ENCODE measurements around the gene S100A11.
A peak's percentile ranks its signal among the peaks of the same experiment; 100 is the strongest.

S100A11 gene

GRCh38 chr1:151990058-151990855 is 46.5 kb downstream of the S100A11 start:
- H3K4me3 ChIP-seq (ENCODE audit: low read length), result no peak overlapping the region
- no peaks in the 10 kb centered on the region for H3K27me3 ChIP-seq (ENCODE audit: insufficient read depth, low read length, poor library complexity)
- H4K8ac ChIP-seq (ENCODE audit: low read depth, low read length), result no peak overlapping the region
- H3K4ac ChIP-seq (ENCODE audit: low read depth, low read length), result no peak overlapping the region
- no peak overlapping the region for H4K5ac ChIP-seq (ENCODE audit: low read length)
- H3K18ac ChIP-seq (ENCODE audit: low read length), result no peak overlapping the region
- peaks cover 2% of the 10 kb centered on the region for H3K79me1 ChIP-seq (ENCODE audit: low read length)
- H2BK5ac ChIP-seq (ENCODE audit: low read length), result no peak overlapping the region
- no peak overlapping the region for H3K27ac ChIP-seq (ENCODE audit: low read depth, low read length)
- no peak overlapping the region for H2BK15ac ChIP-seq (replicated peaks; ENCODE audit: low read depth)
- H2BK120ac ChIP-seq (ENCODE audit: low read depth, low read length), result no peak overlapping the region
- no peak for DNase-seq
- no peak overlapping the region for H2AK5ac ChIP-seq (ENCODE audit: low read length)
- no peak overlapping the region for H3K4me2 ChIP-seq (ENCODE audit: low read length)
- no CpG with 5 or more reads among the region's 5 CpGs for WGBS (ENCODE audit: extremely low coverage, insufficient coverage, low lambda C conversion rate)
- no peak overlapping the region for H3K9ac ChIP-seq (ENCODE audit: low read length)
- peaks cover 2% of the 10 kb centered on the region for H3K36me3 ChIP-seq (ENCODE audit: control insufficient read depth, insufficient read depth, low read length)
- H3K56ac ChIP-seq (ENCODE audit: low read length), result no peak overlapping the region
- H3K4me1 ChIP-seq (ENCODE audit: control insufficient read depth, low read depth, low read length), result peaks cover 13% of the 10 kb centered on the region
- no peak overlapping the region for H3K23ac ChIP-seq (ENCODE audit: low read length)
- H3K79me2 ChIP-seq (ENCODE audit: control insufficient read depth, insufficient read depth, low read length), result peaks cover 31% of the 10 kb centered on the region

- H3K79me2 ChIP-seq (ENCODE audit: control insufficient read depth, insufficient read depth, low read length), result peaks cover 31% of the 10 kb centered on the region
- H3K4me2 ChIP-seq (ENCODE audit: low read length), result no peak overlapping the region
- H2BK15ac ChIP-seq (replicated peaks; ENCODE audit: low read depth), result no peak overlapping the region
- H4K5ac ChIP-seq (ENCODE audit: low read length), result no peak overlapping the region
- H3K27ac ChIP-seq (ENCODE audit: low read depth, low read length), result peak overlapping the region; percentile 23
- H3K9ac ChIP-seq (ENCODE audit: low read length), result peak overlapping the region; percentile 26
- H4K8ac ChIP-seq (ENCODE audit: low read depth, low read length), result no peak overlapping the region
- H3K36me3 ChIP-seq (ENCODE audit: control insufficient read depth, insufficient read depth, low read length), result peaks cover 5% of the 10 kb centered on the region
- H2BK5ac ChIP-seq (ENCODE audit: low read length), result no peak overlapping the region
- no peak overlapping the region for H2AK5ac ChIP-seq (ENCODE audit: low read length)
- H2BK120ac ChIP-seq (ENCODE audit: low read depth, low read length), result no peak overlapping the region
- H3K4me1 ChIP-seq (ENCODE audit: control insufficient read depth, low read depth, low read length), result peaks cover 11% of the 10 kb centered on the region
- WGBS (ENCODE audit: extremely low coverage, insufficient coverage, low lambda C conversion rate), result no CpG with 5 or more reads among the region's 6 CpGs
- H3K18ac ChIP-seq (ENCODE audit: low read length), result peak overlapping the region; percentile 15
- no peak for DNase-seq
- no peaks in the 10 kb centered on the region for H3K27me3 ChIP-seq (ENCODE audit: insufficient read depth, low read length, poor library complexity)
- H3K4me3 ChIP-seq (ENCODE audit: low read length), result no peak overlapping the region
- peak overlapping the region; percentile 69 for H3K56ac ChIP-seq (ENCODE audit: low read length)
- no peak overlapping the region for H3K4ac ChIP-seq (ENCODE audit: low read depth, low read length)
- H3K79me1 ChIP-seq (ENCODE audit: low read length), result peaks cover 2% of the 10 kb centered on the region
- H3K23ac ChIP-seq (ENCODE audit: low read length), result no peak overlapping the region
Observed at GRCh38 chr1:151989211-151989862, 47.5 kb downstream of the S100A11 start.

- no peak overlapping the region for H3K56ac ChIP-seq (ENCODE audit: low read length)
- peak; percentile 95 for DNase-seq
- H3K18ac ChIP-seq (ENCODE audit: low read length), result no peak overlapping the region
- no peaks in the 10 kb centered on the region for H3K27me3 ChIP-seq (ENCODE audit: insufficient read depth, low read length, poor library complexity)
- peaks cover 5% of the 10 kb centered on the region for H3K36me3 ChIP-seq (ENCODE audit: control insufficient read depth, insufficient read depth, low read length)
- no peak overlapping the region for H4K5ac ChIP-seq (ENCODE audit: low read length)
- H2BK120ac ChIP-seq (ENCODE audit: low read depth, low read length), result no peak overlapping the region
- H4K8ac ChIP-seq (ENCODE audit: low read depth, low read length), result no peak overlapping the region
- peak overlapping the region; percentile 23 for H3K27ac ChIP-seq (ENCODE audit: low read depth, low read length)
- H3K4ac ChIP-seq (ENCODE audit: low read depth, low read length), result no peak overlapping the region
- H3K79me1 ChIP-seq (ENCODE audit: low read length), result peaks cover 2% of the 10 kb centered on the region
- H3K79me2 ChIP-seq (ENCODE audit: control insufficient read depth, insufficient read depth, low read length), result peaks cover 31% of the 10 kb centered on the region
- H3K23ac ChIP-seq (ENCODE audit: low read length), result no peak overlapping the region
- H3K9ac ChIP-seq (ENCODE audit: low read length), result no peak overlapping the region
- H2BK15ac ChIP-seq (replicated peaks; ENCODE audit: low read depth), result no peak overlapping the region
- no peak overlapping the region for H2BK5ac ChIP-seq (ENCODE audit: low read length)
- no peak overlapping the region for H2AK5ac ChIP-seq (ENCODE audit: low read length)
- H3K4me3 ChIP-seq (ENCODE audit: low read length), result no peak overlapping the region
- no peak overlapping the region for H3K4me2 ChIP-seq (ENCODE audit: low read length)
- no CpG with 5 or more reads among the region's 2 CpGs for WGBS (ENCODE audit: extremely low coverage, insufficient coverage, low lambda C conversion rate)
- peaks cover 11% of the 10 kb centered on the region for H3K4me1 ChIP-seq (ENCODE audit: control insufficient read depth, low read depth, low read length)
Observed at GRCh38 chr1:151988405-151988923, 48.3 kb downstream of the S100A11 start.

- Histone ChIP-seq H4K8ac (ENCODE audit: low read depth, low read length) (no peak overlapping the region), H3K56ac (ENCODE audit: low read length) (no peak overlapping the region), H3K23ac (ENCODE audit: low read length) (no peak overlapping the region), H3K4ac (ENCODE audit: low read depth, low read length) (no peak overlapping the region), H3K27me3 (ENCODE audit: insufficient read depth, low read length, poor library complexity) (no peaks in the 10 kb centered on the region), H2BK5ac (ENCODE audit: low read length) (no peak overlapping the region), H3K4me2 (ENCODE audit: low read length) (no peak overlapping the region), H3K79me2 (ENCODE audit: control insufficient read depth, insufficient read depth, low read length) (peaks cover 22% of the 10 kb centered on the region), H3K4me3 (ENCODE audit: low read length) (no peak overlapping the region), H3K18ac (ENCODE audit: low read length) (no peak overlapping the region), H4K5ac (ENCODE audit: low read length) (no peak overlapping the region), H3K36me3 (ENCODE audit: control insufficient read depth, insufficient read depth, low read length) (peaks cover 5% of the 10 kb centered on the region), H2AK5ac (ENCODE audit: low read length) (no peak overlapping the region), H3K79me1 (ENCODE audit: low read length) (no peaks in the 10 kb centered on the region), H2BK15ac (replicated peaks; ENCODE audit: low read depth) (no peak overlapping the region), H3K27ac (ENCODE audit: low read depth, low read length) (no peak overlapping the region), H3K9ac (ENCODE audit: low read length) (no peak overlapping the region), H2BK120ac (ENCODE audit: low read depth, low read length) (no peak overlapping the region), H3K4me1 (ENCODE audit: control insufficient read depth, low read depth, low read length) (peaks cover 11% of the 10 kb centered on the region)
- no CpG with 5 or more reads among the region's 8 CpGs for WGBS (ENCODE audit: extremely low coverage, insufficient coverage, low lambda C conversion rate)
- peak; percentile 61 for DNase-seq
Observed at GRCh38 chr1:151986501-151987190, 50.2 kb downstream of the S100A11 start.

- H4K5ac ChIP-seq (ENCODE audit: low read length), result no peak overlapping the region
- peaks cover 11% of the 10 kb centered on the region for H3K4me1 ChIP-seq (ENCODE audit: control insufficient read depth, low read depth, low read length)
- DNase-seq, result no peak
- H4K8ac ChIP-seq (ENCODE audit: low read depth, low read length), result no peak overlapping the region
- H3K23ac ChIP-seq (ENCODE audit: low read length), result no peak overlapping the region
- H3K79me1 ChIP-seq (ENCODE audit: low read length), result no peaks in the 10 kb centered on the region
- H3K18ac ChIP-seq (ENCODE audit: low read length), result no peak overlapping the region
- H2BK15ac ChIP-seq (replicated peaks; ENCODE audit: low read depth), result no peak overlapping the region
- H3K4ac ChIP-seq (ENCODE audit: low read depth, low read length), result no peak overlapping the region
- no peak overlapping the region for H3K27ac ChIP-seq (ENCODE audit: low read depth, low read length)
- H3K9ac ChIP-seq (ENCODE audit: low read length), result no peak overlapping the region
- H3K36me3 ChIP-seq (ENCODE audit: control insufficient read depth, insufficient read depth, low read length), result peaks cover 5% of the 10 kb centered on the region
- no peak overlapping the region for H2BK5ac ChIP-seq (ENCODE audit: low read length)
- H3K4me2 ChIP-seq (ENCODE audit: low read length), result no peak overlapping the region
- no peak overlapping the region for H2BK120ac ChIP-seq (ENCODE audit: low read depth, low read length)
- H3K4me3 ChIP-seq (ENCODE audit: low read length), result no peak overlapping the region
- H3K56ac ChIP-seq (ENCODE audit: low read length), result no peak overlapping the region
- H3K79me2 ChIP-seq (ENCODE audit: control insufficient read depth, insufficient read depth, low read length), result peaks cover 15% of the 10 kb centered on the region
- WGBS (ENCODE audit: extremely low coverage, insufficient coverage, low lambda C conversion rate), result no CpG with 5 or more reads among the region's 1 CpG
- no peaks in the 10 kb centered on the region for H3K27me3 ChIP-seq (ENCODE audit: insufficient read depth, low read length, poor library complexity)
- H2AK5ac ChIP-seq (ENCODE audit: low read length), result no peak overlapping the region
Observed at GRCh38 chr1:151985768-151986167, 51.0 kb downstream of the S100A11 start.
